Measurements from ENCODE around the gene INSR. TPM values are rescaled to one million over a fixed set of nuclear protein-coding genes. Genes with fewer than 3 reads are reported as not detected.

Gene INSR
- total RNA-seq, 1 experiment from 2014 or later, result 8.4 TPM

- intact Hi-C loops (cut with micrococcal nuclease; ENCODE audit: unreplicated experiment), result no loop called here
- Mint-ChIP-seq H3K27ac (ENCODE audit: unreplicated experiment) (no peak overlapping the region), H3K27me3 (ENCODE audit: unreplicated experiment) (no peaks in the 10 kb centered on the region), H3K36me3 (ENCODE audit: insufficient read depth, unreplicated experiment) (no peaks in the 10 kb centered on the region), H3K9me3 (ENCODE audit: low read depth, unreplicated experiment) (no peaks in the 10 kb centered on the region), H3K4me3 (ENCODE audit: low read depth, unreplicated experiment) (no peak overlapping the region), H3K4me1 (ENCODE audit: low read depth, unreplicated experiment) (no peaks in the 10 kb centered on the region)
- no peak for TF ChIP-seq CTCF (IDR thresholded peaks at IDR 0.05; ENCODE audit: unreplicated experiment)
- no peak for DNase-seq
- BruUV-seq (replicated peaks), result no TSS peak
- CTCF ChIA-PET, result no interaction called here
Measured at GRCh38 chr19:7168941-7169340, 125.3 kb downstream of the INSR start.

- Mint-ChIP-seq H3K4me3 (ENCODE audit: low read depth, unreplicated experiment) (no peak overlapping the region), H3K4me1 (ENCODE audit: low read depth, unreplicated experiment) (no peaks in the 10 kb centered on the region), H3K27me3 (ENCODE audit: unreplicated experiment) (no peaks in the 10 kb centered on the region), H3K9me3 (ENCODE audit: low read depth, unreplicated experiment) (no peaks in the 10 kb centered on the region), H3K27ac (ENCODE audit: unreplicated experiment) (no peak overlapping the region), H3K36me3 (ENCODE audit: insufficient read depth, unreplicated experiment) (no peaks in the 10 kb centered on the region)
- BruUV-seq (replicated peaks), result no TSS peak
- CTCF ChIA-PET, result interaction anchor here (0.5 kb wide), 1 partner anchor 172 kb away, joined by 3 read pairs; no protein-coding TSS in a partner anchor
- intact Hi-C loops (cut with micrococcal nuclease; ENCODE audit: unreplicated experiment), result no loop called here
- TF ChIP-seq CTCF (IDR thresholded peaks at IDR 0.05; ENCODE audit: unreplicated experiment), result no peak
- DNase-seq, result no peak
Measured at GRCh38 chr19:7161292-7161691, 132.9 kb downstream of the INSR start.

GRCh38 chr19:7159105-7159933 lies 134.9 kb downstream of the INSR start:
- Mint-ChIP-seq H3K36me3 (ENCODE audit: insufficient read depth, unreplicated experiment) (no peaks in the 10 kb centered on the region), H3K27me3 (ENCODE audit: unreplicated experiment) (no peaks in the 10 kb centered on the region), H3K27ac (ENCODE audit: unreplicated experiment) (no peak overlapping the region), H3K4me3 (ENCODE audit: low read depth, unreplicated experiment) (no peak overlapping the region), H3K9me3 (ENCODE audit: low read depth, unreplicated experiment) (no peaks in the 10 kb centered on the region), H3K4me1 (ENCODE audit: low read depth, unreplicated experiment) (no peaks in the 10 kb centered on the region)
- CTCF ChIA-PET, result no interaction called here
- intact Hi-C loops (cut with micrococcal nuclease; ENCODE audit: unreplicated experiment), result no loop called here
- TF ChIP-seq CTCF (IDR thresholded peaks at IDR 0.05; ENCODE audit: unreplicated experiment), result no peak
- BruUV-seq (replicated peaks), result no TSS peak
- no peak for DNase-seq

- Mint-ChIP-seq H3K4me3 (ENCODE audit: low read depth, unreplicated experiment) (no peak overlapping the region), H3K27ac (ENCODE audit: unreplicated experiment) (no peak overlapping the region), H3K4me1 (ENCODE audit: low read depth, unreplicated experiment) (no peaks in the 10 kb centered on the region), H3K36me3 (ENCODE audit: insufficient read depth, unreplicated experiment) (peaks cover 4% of the 10 kb centered on the region), H3K9me3 (ENCODE audit: low read depth, unreplicated experiment) (no peaks in the 10 kb centered on the region), H3K27me3 (ENCODE audit: unreplicated experiment) (no peaks in the 10 kb centered on the region)
- CTCF ChIA-PET, result interaction anchor here (0.9 kb wide), 1 partner anchor 11 kb away, joined by 3 read pairs; no protein-coding TSS in a partner anchor
- no TSS peak for BruUV-seq (replicated peaks)
- DNase-seq, result no peak
- TF ChIP-seq CTCF (IDR thresholded peaks at IDR 0.05; ENCODE audit: unreplicated experiment), result no peak
- intact Hi-C loops (cut with micrococcal nuclease; ENCODE audit: unreplicated experiment), result no loop called here
Measured at GRCh38 chr19:7153022-7153421, 141.2 kb downstream of the INSR start.
